Osteoblast (primary cell): ENCODE data around the gene SPACA4. TPM values are rescaled to one million over a fixed set of nuclear protein-coding genes. Genes with fewer than 3 reads are reported as not detected.

Experiments used
- DNase-seq: peaks from one replicate; pipeline ENCODE4 v3.0.0; 2011; ENCODE audit warnings: low spot score, mixed read lengths; ENCODE audit not compliant: insufficient read length; ENCODE audit errors: missing footprints
- H2AFZ ChIP-seq: 2 replicates; pipeline ENCODE4 v1.6.0; 2011; ENCODE audit warnings: mild to moderate bottlenecking, low read length
- H3K27ac ChIP-seq: 2 replicates; pipeline ENCODE4 v1.5.1; 2011; ENCODE audit warnings: mild to moderate bottlenecking, low read depth, low read length, moderate library complexity
- H3K27me3 ChIP-seq: 2 replicates; pipeline ENCODE4 v1.6.0; 2012; ENCODE audit warnings: mild to moderate bottlenecking, control low read depth, inconsistent platforms, low read length, moderate library complexity; ENCODE audit not compliant: insufficient read depth
- H3K36me3 ChIP-seq: 2 replicates; pipeline ENCODE4 v1.5.1; 2011; ENCODE audit warnings: mild to moderate bottlenecking, low read length, control low read depth, moderate library complexity; ENCODE audit not compliant: insufficient read depth
- H3K4me1 ChIP-seq: 2 replicates; pipeline ENCODE4 v1.5.1; 2011; ENCODE audit warnings: mild to moderate bottlenecking, low read length, control low read depth, moderate library complexity; ENCODE audit not compliant: insufficient read depth
- H3K4me2 ChIP-seq: 2 replicates; pipeline ENCODE4 v1.6.0; 2011; ENCODE audit warnings: mild to moderate bottlenecking, low read length; ENCODE audit not compliant: insufficient read depth
- H3K4me3 ChIP-seq: fragments of 200-600 bp; sonication (generic); 3 replicates; pipeline ENCODE4 v1.5.1; 2012; ENCODE audit warnings: mild to moderate bottlenecking, low read length, inconsistent platforms; ENCODE audit not compliant: insufficient read depth
- H3K79me2 ChIP-seq: 2 replicates; pipeline ENCODE4 v1.6.0; 2012; ENCODE audit warnings: mild to moderate bottlenecking, low read length, control low read depth, inconsistent platforms; ENCODE audit not compliant: insufficient read depth
- H3K9me3 ChIP-seq: 2 replicates; pipeline ENCODE4 v1.5.1; 2011; ENCODE audit warnings: low read depth, low read length, control low read depth
- H4K20me1 ChIP-seq: 2 replicates; pipeline ENCODE4 v1.6.0; 2012; ENCODE audit warnings: mild to moderate bottlenecking, low read length, control low read depth; ENCODE audit not compliant: insufficient read depth
- CTCF ChIP-seq: IDR thresholded peaks from 2 replicates; pipeline ENCODE4 v1.5.1; 2011; ENCODE audit warnings: mild to moderate bottlenecking, low read depth, low read length, moderate library complexity; ENCODE audit errors: extremely low read depth
- total RNA-seq: library from RNA; depleted of rRNA; stranded (reverse); fragments of >200 nt; gene quantifications from 2 replicates; pipeline ENCODE4 v1.2.3, GENCODE V29; 2012

The SPACA4 gene
- total RNA-seq, 1 donor, result not detected

GRCh38 chr19:48632692-48633147, 26.2 kb downstream of the SPACA4 start:
- H3K79me2 ChIP-seq, result no peaks in the 10 kb centered on the region
- no peak overlapping the region for H3K4me3 ChIP-seq
- H3K36me3 ChIP-seq, result no peaks in the 10 kb centered on the region
- no peaks in the 10 kb centered on the region for H4K20me1 ChIP-seq
- no peaks in the 10 kb centered on the region for H3K9me3 ChIP-seq
- peak; percentile 83 for DNase-seq
- H3K4me2 ChIP-seq, result peak overlapping the region; percentile 30
- peaks cover 45% of the 10 kb centered on the region for H3K4me1 ChIP-seq
- no peak for TF ChIP-seq CTCF
- H3K27me3 ChIP-seq, result peaks cover 5% of the 10 kb centered on the region
- H2AFZ ChIP-seq, result no peak overlapping the region
- H3K27ac ChIP-seq, result peak overlapping the region; percentile 32

GRCh38 chr19:48633148-48634035, 26.9 kb downstream of the SPACA4 start:
- H3K9me3 ChIP-seq, result no peaks in the 10 kb centered on the region
- no peaks in the 10 kb centered on the region for H3K79me2 ChIP-seq
- H3K4me3 ChIP-seq, result peak overlapping the region; percentile 70
- peak; percentile 83 for DNase-seq
- peak overlapping the region; percentile 73 for H3K4me2 ChIP-seq
- TF ChIP-seq CTCF, result no peak
- peak overlapping the region; percentile 42 for H3K27ac ChIP-seq
- no peaks in the 10 kb centered on the region for H3K36me3 ChIP-seq
- H4K20me1 ChIP-seq, result no peaks in the 10 kb centered on the region
- H3K4me1 ChIP-seq, result peaks cover 50% of the 10 kb centered on the region
- peak overlapping the region; percentile 64 for H2AFZ ChIP-seq
- H3K27me3 ChIP-seq, result peaks cover 5% of the 10 kb centered on the region

- peak overlapping the region; percentile 64 for H2AFZ ChIP-seq
- peaks cover 5% of the 10 kb centered on the region for H3K27me3 ChIP-seq
- no peaks in the 10 kb centered on the region for H3K79me2 ChIP-seq
- TF ChIP-seq CTCF, result no peak
- no peak for DNase-seq
- no peaks in the 10 kb centered on the region for H3K36me3 ChIP-seq
- no peaks in the 10 kb centered on the region for H3K9me3 ChIP-seq
- peak overlapping the region; percentile 70 for H3K4me3 ChIP-seq
- H4K20me1 ChIP-seq, result no peaks in the 10 kb centered on the region
- H3K4me1 ChIP-seq, result peaks cover 55% of the 10 kb centered on the region
- peak overlapping the region; percentile 42 for H3K27ac ChIP-seq
- H3K4me2 ChIP-seq, result peak overlapping the region; percentile 73
Measured at GRCh38 chr19:48634036-48634342, 27.4 kb downstream of the SPACA4 start.

GRCh38 chr19:48634424-48635262, 28.1 kb downstream of the SPACA4 start:
- Histone ChIP-seq H3K79me2 (no peaks in the 10 kb centered on the region), H2AFZ (peak overlapping the region; percentile 64), H3K36me3 (no peaks in the 10 kb centered on the region), H3K4me2 (peak overlapping the region; percentile 73), H3K27ac (peak overlapping the region; percentile 71), H3K4me1 (peaks cover 55% of the 10 kb centered on the region), H3K4me3 (peak overlapping the region; percentile 70), H3K27me3 (peaks cover 5% of the 10 kb centered on the region), H4K20me1 (no peaks in the 10 kb centered on the region), H3K9me3 (no peaks in the 10 kb centered on the region)
- no peak for TF ChIP-seq CTCF
- peak; percentile 99 for DNase-seq
